ENCODE data around the gene RBM20.
"Not testable (repeated sequence)": the region's sequence is repeated elsewhere in the genome, so short reads cannot be mapped to it uniquely, and the experiment has no call there.

RBM20 gene

GRCh38 chr10:110767601-110768000 lies 123.5 kb downstream of the RBM20 start:
- DNase-seq = not testable (repeated sequence)

- no peak for DNase-seq
Measured at GRCh38 chr10:110770243-110770642, 126.1 kb downstream of the RBM20 start.

GRCh38 chr10:110771486-110771885 lies 127.3 kb downstream of the RBM20 start:
- no peak for DNase-seq

- no peak for DNase-seq
Measured at GRCh38 chr10:110771991-110772390, 127.9 kb downstream of the RBM20 start.

GRCh38 chr10:110772454-110773025 lies 128.4 kb downstream of the RBM20 start:
- DNase-seq = no peak

GRCh38 chr10:110773693-110774068 lies 129.5 kb downstream of the RBM20 start:
- no peak for DNase-seq

GRCh38 chr10:110774069-110775019 lies 130.2 kb downstream of the RBM20 start:
- peak; percentile 70 for DNase-seq

- no peak for DNase-seq
Measured at GRCh38 chr10:110775020-110775375, 130.9 kb downstream of the RBM20 start.

GRCh38 chr10:110775406-110775805 lies 131.3 kb downstream of the RBM20 start:
- no peak for DNase-seq

GRCh38 chr10:110777017-110777416 lies 132.9 kb downstream of the RBM20 start:
- no peak for DNase-seq

GRCh38 chr10:110777661-110778060 lies 133.5 kb downstream of the RBM20 start:
- no peak for DNase-seq

- DNase-seq = no peak
Measured at GRCh38 chr10:110778211-110778610, 134.1 kb downstream of the RBM20 start.

GRCh38 chr10:110779489-110779888 lies 135.4 kb downstream of the RBM20 start:
- DNase-seq = no peak

GRCh38 chr10:110780704-110781103 lies 136.6 kb downstream of the RBM20 start:
- no peak for DNase-seq

GRCh38 chr10:110781139-110781538 lies 137.0 kb downstream of the RBM20 start:
- no peak for DNase-seq

GRCh38 chr10:110782616-110783015 lies 138.5 kb downstream of the RBM20 start:
- no peak for DNase-seq

- peak; percentile 75 for DNase-seq
Measured at GRCh38 chr10:110783509-110784107, 139.5 kb downstream of the RBM20 start.

- DNase-seq = no peak
Measured at GRCh38 chr10:110784198-110784597, 140.1 kb downstream of the RBM20 start.

GRCh38 chr10:110786172-110786571 lies 142.0 kb downstream of the RBM20 start:
- DNase-seq = no peak

GRCh38 chr10:110788620-110789385 lies 144.7 kb downstream of the RBM20 start:
- no peak for DNase-seq

GRCh38 chr10:110789604-110790433 lies 145.7 kb downstream of the RBM20 start:
- no peak for DNase-seq

- DNase-seq = no peak
Measured at GRCh38 chr10:110790913-110791506, 146.9 kb downstream of the RBM20 start.
